Activated T-helper 9 cell treated with anti-CD3 and anti-CD28 coated beads, Interleukin-2, amount 50 U/mL, for 16 hours (primary cell): Measurements from ENCODE around the gene TMEM175.

Experiments used
- DNase-seq: peaks from one replicate; pipeline ENCODE4 v3.0.0-alpha.2; 2020; ENCODE audit warnings: low read depth

Gene TMEM175

GRCh38 chr4:898869-899555 lies 33.2 kb upstream of the TMEM175 start:
- DNase-seq = no peak

- no peak for DNase-seq
These were observed 32.7 kb upstream of the TMEM175 start for GRCh38 chr4:899556-899906.

GRCh38 chr4:900073-900472 lies 32.2 kb upstream of the TMEM175 start:
- no peak for DNase-seq

- no peak for DNase-seq
These were observed 31.5 kb upstream of the TMEM175 start for GRCh38 chr4:900721-901120.

GRCh38 chr4:901192-901910 lies 30.9 kb upstream of the TMEM175 start:
- no peak for DNase-seq

GRCh38 chr4:903066-904046 lies 28.9 kb upstream of the TMEM175 start:
- DNase-seq = no peak

GRCh38 chr4:905485-906338 lies 26.5 kb upstream of the TMEM175 start:
- no peak for DNase-seq

- DNase-seq = no peak
These were observed 25.7 kb upstream of the TMEM175 start for GRCh38 chr4:906339-907102.

GRCh38 chr4:907103-907400 lies 25.2 kb upstream of the TMEM175 start:
- no peak for DNase-seq

GRCh38 chr4:907691-908425 lies 24.4 kb upstream of the TMEM175 start:
- no peak for DNase-seq

- no peak for DNase-seq
These were observed 23.1 kb upstream of the TMEM175 start for GRCh38 chr4:909131-909571.

- no peak for DNase-seq
These were observed 22.4 kb upstream of the TMEM175 start for GRCh38 chr4:909821-910220.

- no peak for DNase-seq
These were observed 21.7 kb upstream of the TMEM175 start for GRCh38 chr4:910366-911091.

GRCh38 chr4:911221-911751 lies 21.0 kb upstream of the TMEM175 start:
- DNase-seq = no peak

GRCh38 chr4:911871-912490 lies 20.3 kb upstream of the TMEM175 start:
- no peak for DNase-seq

GRCh38 chr4:912548-913279 lies 19.5 kb upstream of the TMEM175 start:
- DNase-seq = no peak

- no peak for DNase-seq
These were observed 19.0 kb upstream of the TMEM175 start for GRCh38 chr4:913280-913618.

- no peak for DNase-seq
These were observed 17.7 kb upstream of the TMEM175 start for GRCh38 chr4:914531-914930.
